Hepatic stellate cell (primary cell): ENCODE measurements around the gene CASQ2.
A peak's percentile ranks its signal among the peaks of the same experiment; 100 is the strongest.

Experiments
- DNase-seq: peaks from one replicate; pipeline ENCODE4 v3.0.0; 2011; ENCODE audit warnings: low spot score

The CASQ2 gene

DNA sequence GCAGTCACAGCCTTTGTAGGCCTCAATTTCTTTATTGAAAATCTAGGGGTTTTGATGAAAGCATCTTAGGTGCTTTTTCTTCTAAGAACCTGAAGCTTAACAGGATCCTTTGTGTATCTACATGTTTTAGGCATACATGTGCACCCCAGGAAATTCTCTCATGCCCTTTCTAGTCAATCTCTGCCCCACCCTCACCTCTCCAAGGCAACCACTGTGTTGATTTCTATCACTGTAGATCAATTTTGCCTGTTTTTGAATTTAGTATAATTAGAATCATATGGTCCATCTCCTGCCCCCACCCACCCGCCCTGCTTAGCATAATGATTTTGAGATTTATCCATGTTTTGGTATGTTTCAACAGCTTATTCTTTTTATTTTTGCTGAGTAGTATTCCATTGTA is 107.4 kb downstream of the CASQ2 start:
- no peak for DNase-seq

DNA sequence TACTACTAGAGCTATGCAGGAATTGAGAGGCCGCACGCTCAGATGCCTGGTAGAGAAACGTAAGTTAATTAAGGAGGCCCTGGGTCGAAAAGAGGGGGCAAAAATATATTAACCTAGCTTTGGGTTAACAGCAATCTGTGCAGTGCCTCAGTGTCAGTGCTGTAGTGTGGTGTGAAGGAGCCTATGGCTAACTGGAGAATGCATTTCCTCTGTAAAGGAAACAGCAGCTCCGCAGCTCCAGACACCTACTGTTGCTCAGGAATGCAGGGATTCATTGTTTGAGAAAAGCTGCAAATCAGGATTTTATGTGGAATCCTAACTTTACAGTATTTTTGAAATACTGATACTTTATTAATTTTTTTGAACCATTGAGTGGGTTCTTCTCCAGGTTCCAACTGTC is 108.4 kb downstream of the CASQ2 start:
- no peak for DNase-seq

DNA sequence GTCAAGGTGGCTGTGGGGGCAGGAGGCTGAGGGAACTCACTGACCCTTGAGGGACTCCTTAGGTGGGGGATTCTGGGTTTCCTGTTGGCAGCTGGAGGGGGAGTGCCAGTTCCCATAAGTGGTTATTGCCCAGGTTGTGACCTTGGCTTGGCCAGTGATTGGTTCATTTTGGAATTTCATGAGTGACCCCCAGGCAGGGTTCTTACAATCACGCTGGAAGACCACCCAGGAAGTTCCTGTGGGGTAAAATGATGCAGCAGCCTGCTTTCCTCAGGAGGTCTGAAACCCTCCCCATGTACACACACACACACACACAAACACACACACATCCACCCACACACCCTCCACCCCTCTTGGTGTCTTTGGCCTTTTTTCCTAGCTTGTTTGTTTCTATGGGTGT is 109.9 kb downstream of the CASQ2 start:
- no peak for DNase-seq

DNA sequence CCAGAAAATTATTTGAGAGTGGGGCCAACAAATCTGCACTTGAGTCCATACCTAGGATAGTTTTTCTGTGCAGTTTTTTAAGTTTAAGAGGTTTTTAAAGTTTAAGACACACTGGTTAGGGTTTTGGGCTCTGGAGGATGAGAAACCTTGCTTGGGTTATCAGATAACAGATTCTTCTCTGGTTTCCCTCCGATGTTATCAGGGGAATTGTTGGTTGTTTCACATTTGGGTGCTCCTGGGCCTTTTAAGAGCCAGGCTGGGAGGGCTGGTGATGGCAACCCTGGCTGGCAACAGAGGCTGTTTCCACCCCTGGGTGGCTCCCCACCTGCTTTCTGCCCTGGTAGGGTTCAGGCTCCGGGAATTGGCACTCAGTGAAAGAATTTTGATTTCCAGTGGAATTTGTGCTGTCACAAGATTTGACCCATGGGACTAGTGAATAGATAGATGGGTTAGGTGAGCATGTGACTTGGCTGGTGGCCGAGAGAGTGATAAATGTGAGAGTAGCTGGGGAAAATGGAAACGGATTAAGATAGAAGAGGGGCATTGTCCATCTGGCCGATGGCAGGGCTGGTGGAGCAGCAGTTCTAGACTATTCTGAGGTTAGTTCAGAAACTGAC is 111.9 kb downstream of the CASQ2 start:
- no peak for DNase-seq

DNA sequence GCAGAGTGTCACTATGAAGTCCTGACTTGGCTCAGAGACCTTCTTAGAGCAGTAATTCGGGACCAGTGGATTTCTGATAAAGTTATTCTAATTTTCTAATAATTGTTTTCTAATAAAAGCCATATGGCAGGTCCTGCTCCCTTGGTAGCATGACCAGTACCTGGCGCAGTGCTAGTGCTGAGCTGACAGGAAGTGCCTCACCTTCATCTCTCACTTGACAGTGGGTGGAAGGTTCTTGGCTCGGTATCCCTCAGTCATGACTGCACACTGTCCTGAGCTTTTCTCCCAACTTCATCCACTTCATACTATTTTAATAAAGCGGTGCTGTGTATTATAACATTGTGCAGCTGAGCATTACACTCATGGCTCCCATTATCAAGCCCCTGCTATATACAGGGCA is 112.6 kb downstream of the CASQ2 start:
- DNase-seq = no peak

DNA sequence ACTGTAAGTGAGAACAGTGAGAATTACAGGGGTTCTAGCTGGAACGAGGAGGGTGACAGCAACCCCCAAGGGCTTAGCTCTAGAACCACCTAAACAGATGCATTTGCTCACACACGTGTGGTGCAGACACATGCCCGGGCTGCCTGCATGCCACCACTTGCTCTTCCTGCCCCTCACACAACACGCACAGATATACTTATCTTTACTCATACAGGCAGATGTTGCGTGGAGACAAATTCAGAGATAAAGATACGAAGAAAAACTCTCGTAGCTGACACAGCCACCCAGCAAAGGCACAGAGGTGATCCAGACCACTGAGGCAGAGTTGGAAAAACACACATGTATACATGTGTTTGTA is 113.2 kb downstream of the CASQ2 start:
- no peak for DNase-seq

DNA sequence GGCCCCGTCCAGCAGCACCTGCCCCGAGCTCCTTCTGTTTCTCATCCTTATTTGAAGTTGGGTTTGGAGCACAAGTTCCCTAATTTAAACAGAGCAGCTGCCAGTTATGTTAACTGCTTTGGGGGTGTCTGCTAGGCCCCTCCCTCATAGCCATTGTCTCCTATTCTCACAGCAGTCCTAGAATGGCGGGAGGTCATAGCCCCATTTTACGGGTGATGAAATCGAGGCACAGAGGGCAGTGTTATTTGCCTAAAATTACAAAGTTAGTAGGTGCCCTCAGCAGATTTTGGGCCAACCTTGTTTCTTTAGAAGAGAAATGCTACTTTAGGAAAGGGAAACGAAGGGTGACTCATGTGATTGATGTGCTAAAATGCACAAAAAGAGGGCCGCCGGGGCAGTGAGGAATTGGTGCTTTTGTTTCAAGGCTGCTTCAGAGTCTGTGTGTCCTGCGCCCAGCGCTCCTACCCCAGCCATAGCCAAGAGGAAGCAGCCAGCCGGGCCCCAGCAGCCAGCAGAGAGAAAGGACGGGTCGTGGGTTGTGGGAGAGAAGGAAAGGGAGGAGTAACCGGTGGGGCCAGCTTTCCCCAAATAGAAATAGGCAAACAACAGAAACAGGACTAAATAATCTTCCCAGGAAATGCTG is 113.7 kb downstream of the CASQ2 start:
- DNase-seq = peak; percentile 43

DNA sequence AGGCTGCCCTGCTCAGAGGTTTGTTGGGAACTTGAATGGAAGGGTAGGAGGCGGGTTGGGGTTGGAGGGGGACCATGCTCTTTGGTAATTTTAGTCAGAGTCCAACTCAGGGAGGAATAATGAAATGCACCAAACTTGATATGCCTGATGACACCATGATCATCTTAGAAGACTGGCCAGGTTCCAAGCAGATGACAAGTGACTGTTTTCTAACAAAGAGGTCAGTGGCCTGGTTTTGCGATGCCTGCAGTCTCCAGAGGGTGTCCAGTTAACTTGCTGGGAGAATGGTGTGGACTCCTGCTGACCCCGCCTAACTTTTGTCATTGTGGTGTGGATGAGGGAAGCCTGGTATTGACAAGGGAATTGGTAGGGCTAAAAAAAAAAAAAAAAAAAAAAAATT is 114.4 kb downstream of the CASQ2 start:
- no peak for DNase-seq

DNA sequence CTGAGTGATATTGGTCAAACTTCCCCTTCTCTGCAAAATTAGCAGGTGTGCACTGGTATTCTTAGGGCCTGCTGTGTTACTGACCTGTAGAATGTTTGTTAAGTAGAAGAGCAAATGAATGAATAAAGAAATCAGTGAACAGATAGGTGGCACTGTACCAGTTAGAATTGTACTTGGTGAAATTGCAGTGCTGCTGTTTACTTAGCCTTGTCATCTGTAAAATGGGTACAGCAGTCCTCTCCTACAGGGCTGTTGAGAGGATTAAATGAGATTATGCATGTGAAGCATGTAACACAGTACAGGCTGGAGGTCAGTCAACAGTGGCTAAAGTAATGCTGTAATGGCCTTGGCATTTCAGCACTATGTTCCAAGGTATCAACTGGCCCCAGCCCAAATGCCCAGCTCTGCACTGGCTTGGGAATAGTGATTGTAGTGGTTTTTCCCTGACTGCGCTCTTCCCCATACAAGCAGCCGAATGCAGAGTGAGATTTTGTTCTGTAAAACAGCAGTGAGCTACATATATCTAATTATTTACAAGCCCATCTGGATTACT is 116.2 kb downstream of the CASQ2 start:
- no peak for DNase-seq

DNA sequence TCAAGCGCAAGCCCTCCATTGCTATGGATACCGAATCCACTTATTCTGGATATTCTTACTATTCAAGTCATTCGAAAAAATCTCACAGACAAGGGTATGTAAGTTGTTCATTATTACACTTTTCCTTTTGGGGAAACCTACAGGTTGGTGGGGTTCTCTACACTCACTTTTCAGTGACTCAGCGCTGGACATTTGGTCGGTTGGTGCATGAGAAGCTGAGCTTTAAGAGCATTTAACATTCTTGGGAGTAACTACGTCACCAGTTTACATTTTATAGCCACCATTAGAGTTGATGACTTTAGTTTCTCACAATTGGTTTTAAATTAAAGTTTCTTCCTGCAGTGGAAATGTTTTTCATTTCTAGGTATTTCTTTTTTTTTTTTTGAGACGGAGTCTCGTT is 117.1 kb downstream of the CASQ2 start:
- no peak for DNase-seq

DNA sequence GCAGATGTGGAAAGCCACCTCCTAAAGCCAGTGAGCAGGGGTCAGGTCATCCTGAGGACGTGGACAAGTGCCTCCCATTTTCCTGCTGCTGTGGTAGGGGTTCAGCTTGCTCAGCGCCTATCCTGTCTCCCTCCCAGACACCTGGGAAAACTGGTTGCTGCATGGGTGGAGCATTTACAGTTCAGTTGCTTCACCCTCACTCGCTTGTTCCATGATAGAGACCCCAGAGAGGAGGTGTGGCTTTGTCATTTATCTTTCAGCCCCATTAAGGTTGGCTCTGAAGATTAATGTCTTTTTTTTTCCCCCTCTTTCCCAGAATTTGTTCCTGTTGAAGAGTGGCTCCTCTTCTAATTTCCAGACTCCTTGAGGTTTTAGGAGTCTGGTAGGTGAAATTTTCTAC is 117.6 kb downstream of the CASQ2 start:
- no peak for DNase-seq
